ENCODE data around the gene GRPR. TPM values are rescaled to one million over a fixed set of nuclear protein-coding genes. Genes with fewer than 3 reads are reported as not detected.

The GRPR gene
- total and polyA plus RNA-seq, 2 donors (not counting 1 experiment from before 2014, with no cell fraction given): 0.33 to 4.1 TPM

DNA sequence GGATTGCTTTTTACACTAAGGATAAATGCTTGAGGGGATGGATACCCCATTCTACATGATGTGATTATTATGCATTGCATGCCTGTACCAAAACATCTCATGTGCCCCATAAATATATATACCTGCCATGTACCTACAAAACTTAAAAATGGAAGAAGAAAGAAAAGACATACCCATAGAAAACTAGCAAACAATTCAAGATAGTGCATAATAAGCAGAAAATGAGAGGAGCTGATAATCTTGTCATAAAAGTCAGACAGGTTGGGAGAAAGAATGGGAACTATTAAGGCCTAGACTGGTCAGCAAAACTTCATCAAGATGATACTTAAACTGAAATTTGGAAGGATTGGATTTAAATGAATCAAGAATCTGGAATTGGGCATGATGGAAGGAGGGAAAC is 22.3 kb downstream of the GRPR start:
- TF ChIP-seq, protein P1, sequence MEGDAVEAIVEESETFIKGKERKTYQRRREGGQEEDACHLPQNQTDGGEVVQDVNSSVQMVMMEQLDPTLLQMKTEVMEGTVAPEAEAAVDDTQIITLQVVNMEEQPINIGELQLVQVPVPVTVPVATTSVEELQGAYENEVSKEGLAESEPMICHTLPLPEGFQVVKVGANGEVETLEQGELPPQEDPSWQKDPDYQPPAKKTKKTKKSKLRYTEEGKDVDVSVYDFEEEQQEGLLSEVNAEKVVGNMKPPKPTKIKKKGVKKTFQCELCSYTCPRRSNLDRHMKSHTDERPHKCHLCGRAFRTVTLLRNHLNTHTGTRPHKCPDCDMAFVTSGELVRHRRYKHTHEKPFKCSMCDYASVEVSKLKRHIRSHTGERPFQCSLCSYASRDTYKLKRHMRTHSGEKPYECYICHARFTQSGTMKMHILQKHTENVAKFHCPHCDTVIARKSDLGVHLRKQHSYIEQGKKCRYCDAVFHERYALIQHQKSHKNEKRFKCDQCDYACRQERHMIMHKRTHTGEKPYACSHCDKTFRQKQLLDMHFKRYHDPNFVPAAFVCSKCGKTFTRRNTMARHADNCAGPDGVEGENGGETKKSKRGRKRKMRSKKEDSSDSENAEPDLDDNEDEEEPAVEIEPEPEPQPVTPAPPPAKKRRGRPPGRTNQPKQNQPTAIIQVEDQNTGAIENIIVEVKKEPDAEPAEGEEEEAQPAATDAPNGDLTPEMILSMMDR (conservative IDR thresholded peaks at IDR 0.05 in 1 of 2, IDR thresholded peaks at IDR 0.05 in 1 of 2; ENCODE audit: low read depth in 1 of 2, low read length in 2 of 2): no peak
- TF ChIP-seq EZH2 (IDR thresholded peaks at IDR 0.05; ENCODE audit: low read length, missing control alignments): no peak

DNA sequence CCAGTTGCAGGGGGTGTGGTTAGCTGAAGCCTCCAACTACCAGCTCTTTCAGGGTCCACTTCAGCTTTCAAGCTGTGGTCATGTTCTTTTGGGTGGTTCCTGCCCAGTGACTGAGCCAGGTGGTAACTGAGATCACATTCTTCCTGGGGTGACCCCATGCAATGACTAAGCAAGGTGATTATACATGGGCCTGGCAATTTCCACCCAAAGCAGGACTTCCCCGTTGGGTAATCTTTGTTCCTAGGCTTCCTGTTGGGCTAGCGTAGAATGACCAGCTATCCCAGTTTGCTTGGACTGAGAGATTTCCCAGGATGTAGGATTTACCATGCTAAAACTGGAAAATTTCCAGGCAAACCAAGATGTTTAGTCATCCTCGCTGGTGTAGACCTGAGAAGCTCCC is 25.5 kb downstream of the GRPR start:
- no peaks in the 10 kb centered on the region for H3K36me3 ChIP-seq (ENCODE audit: control insufficient read depth, insufficient read depth, low read length)
- H3K9ac ChIP-seq (ENCODE audit: insufficient read depth, low read length): no peak overlapping the region
- no peaks in the 10 kb centered on the region for H3K79me2 ChIP-seq (ENCODE audit: control insufficient read depth, insufficient read depth, low read length)
- H4K20me1 ChIP-seq (ENCODE audit: control insufficient read depth, extremely low read depth, insufficient read depth, low read length): no peaks in the 10 kb centered on the region
- H2AFZ ChIP-seq (ENCODE audit: low read length): no peak overlapping the region
- no peak overlapping the region for H3K27ac ChIP-seq (ENCODE audit: insufficient read depth, low read length)
- DNase-seq (ENCODE audit: low read depth in 2 of 2): peak in 1 of 2 donors; percentile 25
- H3K27me3 ChIP-seq (ENCODE audit: control insufficient read depth, insufficient read depth, low read length): no peaks in the 10 kb centered on the region
- peaks cover 2% of the 10 kb centered on the region for H3K4me1 ChIP-seq (ENCODE audit: control insufficient read depth, extremely low read depth, insufficient read depth, low read length)
- no peak for TF ChIP-seq EZH2 (IDR thresholded peaks at IDR 0.05; ENCODE audit: low read length, missing control alignments)
- TF ChIP-seq, protein P1 (conservative IDR thresholded peaks at IDR 0.05 in 1 of 2, IDR thresholded peaks at IDR 0.05 in 1 of 2; ENCODE audit: low read depth in 1 of 2, low read length in 2 of 2): no peak
- no peak overlapping the region for H3K4me2 ChIP-seq (ENCODE audit: extremely low read depth, insufficient read depth, low read length)
- H3K9me3 ChIP-seq (ENCODE audit: control insufficient read depth, insufficient read depth, low read depth, low read length): no peaks in the 10 kb centered on the region
- no peak overlapping the region for H3K4me3 ChIP-seq (replicated peaks in 1 of 4; ENCODE audit: control extremely low read depth in 1 of 4, insufficient read depth in 1 of 4, low read depth in 3 of 4, low read length in 4 of 4)

More for the DNA sequence above, 22.3 kb downstream of the GRPR start:
- Histone ChIP-seq H3K9me3 (ENCODE audit: control insufficient read depth, insufficient read depth, low read depth, low read length) (no peaks in the 10 kb centered on the region), H3K79me2 (ENCODE audit: control insufficient read depth, insufficient read depth, low read length) (no peaks in the 10 kb centered on the region), H3K27ac (ENCODE audit: insufficient read depth, low read length) (no peak overlapping the region), H3K4me1 (ENCODE audit: control insufficient read depth, extremely low read depth, insufficient read depth, low read length) (peaks cover 2% of the 10 kb centered on the region), H3K9ac (ENCODE audit: insufficient read depth, low read length) (no peak overlapping the region), H3K4me2 (ENCODE audit: extremely low read depth, insufficient read depth, low read length) (no peak overlapping the region), H4K20me1 (ENCODE audit: control insufficient read depth, extremely low read depth, insufficient read depth, low read length) (no peaks in the 10 kb centered on the region), H2AFZ (ENCODE audit: low read length) (no peak overlapping the region), H3K4me3 (replicated peaks in 1 of 4; ENCODE audit: control extremely low read depth in 1 of 4, insufficient read depth in 1 of 4, low read depth in 3 of 4, low read length in 4 of 4) (no peak overlapping the region), H3K36me3 (ENCODE audit: control insufficient read depth, insufficient read depth, low read length) (no peaks in the 10 kb centered on the region), H3K27me3 (ENCODE audit: control insufficient read depth, insufficient read depth, low read length) (no peaks in the 10 kb centered on the region)
- no peak for DNase-seq (ENCODE audit: low read depth in 2 of 2)

DNA sequence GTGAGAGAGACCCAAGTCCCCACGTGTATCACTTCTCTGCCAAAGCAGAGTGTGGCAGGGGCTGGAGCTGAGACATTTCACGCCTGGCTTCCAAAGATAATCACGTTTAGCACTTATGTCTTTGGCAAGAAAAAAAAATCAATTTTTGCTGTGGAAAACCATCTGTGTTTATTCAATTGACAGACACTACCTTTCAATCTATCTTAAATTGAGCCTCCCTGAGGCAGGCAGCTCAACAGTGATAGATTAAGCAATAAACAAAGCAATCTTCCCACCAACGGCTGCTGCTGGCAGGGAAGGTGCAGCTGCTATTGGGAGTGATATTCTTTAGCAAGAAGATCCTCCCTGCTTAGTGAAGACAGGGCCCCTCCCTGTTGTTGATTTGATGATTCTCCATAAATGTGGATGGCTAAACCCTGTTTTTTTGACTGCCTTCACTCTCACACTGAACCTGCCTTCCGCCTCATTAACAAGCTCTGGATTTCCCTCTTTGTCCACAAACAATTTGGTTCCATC is 32.3 kb downstream of the GRPR start:
- DNase-seq (ENCODE audit: low read depth in 2 of 2): no peak
- H2AFZ ChIP-seq (ENCODE audit: low read length): no peak overlapping the region
- TF ChIP-seq, protein P1 (conservative IDR thresholded peaks at IDR 0.05 in 1 of 2, IDR thresholded peaks at IDR 0.05 in 1 of 2; ENCODE audit: low read depth in 1 of 2, low read length in 2 of 2): no peak
- TF ChIP-seq EZH2 (IDR thresholded peaks at IDR 0.05; ENCODE audit: low read length, missing control alignments): no peak
- H3K9me3 ChIP-seq (ENCODE audit: control insufficient read depth, insufficient read depth, low read depth, low read length): no peaks in the 10 kb centered on the region
- H3K36me3 ChIP-seq (ENCODE audit: control insufficient read depth, insufficient read depth, low read length): no peaks in the 10 kb centered on the region
- H3K4me2 ChIP-seq (ENCODE audit: extremely low read depth, insufficient read depth, low read length): no peak overlapping the region
- H4K20me1 ChIP-seq (ENCODE audit: control insufficient read depth, extremely low read depth, insufficient read depth, low read length): no peaks in the 10 kb centered on the region
- no peaks in the 10 kb centered on the region for H3K27me3 ChIP-seq (ENCODE audit: control insufficient read depth, insufficient read depth, low read length)
- no peaks in the 10 kb centered on the region for H3K79me2 ChIP-seq (ENCODE audit: control insufficient read depth, insufficient read depth, low read length)
- H3K4me1 ChIP-seq (ENCODE audit: control insufficient read depth, extremely low read depth, insufficient read depth, low read length): peaks cover 2% of the 10 kb centered on the region
- H3K4me3 ChIP-seq (replicated peaks in 1 of 4; ENCODE audit: control extremely low read depth in 1 of 4, insufficient read depth in 1 of 4, low read depth in 3 of 4, low read length in 4 of 4): no peak overlapping the region
- H3K27ac ChIP-seq (ENCODE audit: insufficient read depth, low read length): no peak overlapping the region
- no peak overlapping the region for H3K9ac ChIP-seq (ENCODE audit: insufficient read depth, low read length)
